Measurements from ENCODE around the gene CREB5.

Gene CREB5

DNA sequence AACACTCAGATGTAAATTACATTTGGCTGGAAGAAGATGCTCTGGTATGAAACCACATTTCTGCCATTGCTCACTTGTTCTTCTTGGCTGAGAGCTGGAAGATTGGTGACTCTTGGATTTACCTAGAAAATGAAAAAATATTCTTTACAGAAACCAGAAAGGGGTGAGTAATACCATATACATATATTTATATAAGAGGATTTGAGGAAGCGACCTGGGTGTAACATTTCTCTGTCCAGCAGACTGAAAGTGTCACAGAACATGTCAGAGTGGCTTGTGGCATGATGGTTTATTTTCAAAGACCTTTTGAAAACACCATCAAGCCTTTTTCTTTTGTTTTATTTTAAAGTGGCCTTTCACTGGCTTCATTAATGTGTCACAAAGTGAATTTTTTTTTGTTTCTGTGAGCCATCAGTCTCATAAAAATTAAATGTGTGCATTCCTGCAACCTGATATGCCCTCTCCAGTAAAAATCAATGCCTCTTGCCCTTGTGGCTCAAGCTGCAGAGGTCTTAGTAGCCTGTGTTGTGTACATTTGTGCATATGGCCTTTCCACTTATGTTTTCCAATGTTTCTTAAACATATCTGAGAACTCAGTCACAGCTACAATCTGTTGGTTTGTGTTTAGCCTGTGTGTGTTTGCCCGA lies 23.5 kb downstream of the CREB5 start:
- H3K4me3 ChIP-seq (ENCODE audit: insufficient read depth in 1 of 2, low read depth in 1 of 2, low read length in 2 of 2) = no peak overlapping the region
- H2BK5ac ChIP-seq (ENCODE audit: low read depth, low read length, poor library complexity, severe bottlenecking) = no peak overlapping the region
- no peak overlapping the region for H2BK12ac ChIP-seq (ENCODE audit: low read length in 2 of 2)
- no peak overlapping the region for H3K27ac ChIP-seq (ENCODE audit: low read length, poor library complexity, severe bottlenecking)
- no peak overlapping the region for H3K18ac ChIP-seq (ENCODE audit: low read depth in 1 of 2, low read length in 2 of 2)
- peaks cover 5% of the 10 kb centered on the region for H3K4me1 ChIP-seq (ENCODE audit: control insufficient read depth, insufficient read depth, low read depth, low read length)
- H2AFZ ChIP-seq (ENCODE audit: low read depth, low read length) = no peak overlapping the region
- H2AK5ac ChIP-seq (ENCODE audit: low read length, severe bottlenecking) = peak overlapping the region; percentile 10
- peaks cover 20% of the 10 kb centered on the region for H3K79me1 ChIP-seq (replicated peaks; ENCODE audit: low read length, poor library complexity, severe bottlenecking)
- no peak for DNase-seq
- 88% methylated on average over 1 of the region's 2 CpGs for WGBS
- no peak overlapping the region for H2BK15ac ChIP-seq (ENCODE audit: low read depth, poor library complexity, severe bottlenecking)
- no peaks in the 10 kb centered on the region for H3K9me3 ChIP-seq (ENCODE audit: control insufficient read depth, low read length)
- no peak overlapping the region for H2BK120ac ChIP-seq (ENCODE audit: low read depth, low read length)
- H3K27me3 ChIP-seq (ENCODE audit: control insufficient read depth in 1 of 2, insufficient read depth in 1 of 2, low read length in 2 of 2) = peaks cover 0 to 3% of the 10 kb centered on the region in 2 experiments
- no peak overlapping the region for H4K91ac ChIP-seq (ENCODE audit: low read length)
- no peaks in the 10 kb centered on the region for H3K36me3 ChIP-seq (ENCODE audit: control insufficient read depth in 1 of 2, insufficient read depth in 2 of 2, low read depth in 1 of 2, low read length in 2 of 2)
- no peak overlapping the region for H3K4me2 ChIP-seq (ENCODE audit: low read length, poor library complexity, severe bottlenecking)
- no peak overlapping the region for H4K8ac ChIP-seq (ENCODE audit: low read length)
- no peak overlapping the region for H3K4ac ChIP-seq (ENCODE audit: low read depth in 1 of 2, low read length in 2 of 2)
- H3K14ac ChIP-seq (ENCODE audit: low read length in 2 of 2) = no peak overlapping the region
- H3K9ac ChIP-seq (ENCODE audit: low read length) = no peak overlapping the region
- H3K23ac ChIP-seq (ENCODE audit: low read length in 2 of 2) = no peak overlapping the region

DNA sequence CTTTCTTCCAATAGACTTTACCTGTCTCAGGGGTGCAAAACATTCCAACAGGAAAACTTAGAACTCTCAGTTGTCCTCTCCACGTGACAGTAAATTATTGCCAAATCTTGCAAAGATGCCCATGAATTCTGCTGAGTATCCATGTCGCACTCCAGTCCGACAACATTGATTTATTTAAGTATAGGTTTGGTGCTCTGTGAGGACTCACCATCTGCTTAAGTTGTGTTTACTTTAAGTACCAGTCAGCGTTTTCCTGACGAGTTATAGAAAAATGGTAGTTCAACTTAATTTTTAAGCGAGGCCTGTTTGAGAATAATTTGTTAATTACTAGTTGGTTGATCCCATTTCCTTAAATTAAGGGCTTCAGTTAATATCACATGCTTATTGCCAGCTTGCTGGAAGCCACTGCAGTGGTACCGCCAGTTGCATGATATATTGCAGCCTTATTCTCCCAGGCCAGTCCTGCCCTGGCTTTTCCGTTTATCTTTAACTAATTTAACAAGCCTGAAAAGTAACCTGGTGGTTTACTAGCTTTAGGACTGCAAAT lies 27.8 kb downstream of the CREB5 start:
- Histone ChIP-seq H2BK120ac (ENCODE audit: low read depth, low read length) (no peak overlapping the region), H3K4me1 (ENCODE audit: control insufficient read depth, insufficient read depth, low read depth, low read length) (peaks cover 2% of the 10 kb centered on the region), H3K27me3 (ENCODE audit: control insufficient read depth in 1 of 2, insufficient read depth in 1 of 2, low read length in 2 of 2) (peaks cover 0 to 3% of the 10 kb centered on the region in 2 experiments), H2BK15ac (ENCODE audit: low read depth, poor library complexity, severe bottlenecking) (no peak overlapping the region), H3K9ac (ENCODE audit: low read length) (no peak overlapping the region), H3K14ac (ENCODE audit: low read length in 2 of 2) (no peak overlapping the region), H2AFZ (ENCODE audit: low read depth, low read length) (no peak overlapping the region), H2BK5ac (ENCODE audit: low read depth, low read length, poor library complexity, severe bottlenecking) (no peak overlapping the region), H2AK5ac (ENCODE audit: low read length, severe bottlenecking) (no peak overlapping the region), H3K4me3 (ENCODE audit: insufficient read depth in 1 of 2, low read depth in 1 of 2, low read length in 2 of 2) (no peak overlapping the region), H3K36me3 (ENCODE audit: control insufficient read depth in 1 of 2, insufficient read depth in 2 of 2, low read depth in 1 of 2, low read length in 2 of 2) (no peaks in the 10 kb centered on the region), H3K79me1 (replicated peaks; ENCODE audit: low read length, poor library complexity, severe bottlenecking) (peaks cover 11% of the 10 kb centered on the region), H2BK12ac (ENCODE audit: low read length in 2 of 2) (no peak overlapping the region), H3K9me3 (ENCODE audit: control insufficient read depth, low read length) (no peaks in the 10 kb centered on the region), H3K18ac (ENCODE audit: low read depth in 1 of 2, low read length in 2 of 2) (no peak overlapping the region), H3K4ac (ENCODE audit: low read depth in 1 of 2, low read length in 2 of 2) (no peak overlapping the region), H4K91ac (ENCODE audit: low read length) (no peak overlapping the region), H3K23ac (ENCODE audit: low read length in 2 of 2) (no peak overlapping the region), H3K4me2 (ENCODE audit: low read length, poor library complexity, severe bottlenecking) (no peak overlapping the region), H4K8ac (ENCODE audit: low read length) (no peak overlapping the region), H3K27ac (ENCODE audit: low read length, poor library complexity, severe bottlenecking) (no peak overlapping the region)
- no peak for DNase-seq
- WGBS = 39% methylated on average over 7 of the region's 8 CpGs

DNA sequence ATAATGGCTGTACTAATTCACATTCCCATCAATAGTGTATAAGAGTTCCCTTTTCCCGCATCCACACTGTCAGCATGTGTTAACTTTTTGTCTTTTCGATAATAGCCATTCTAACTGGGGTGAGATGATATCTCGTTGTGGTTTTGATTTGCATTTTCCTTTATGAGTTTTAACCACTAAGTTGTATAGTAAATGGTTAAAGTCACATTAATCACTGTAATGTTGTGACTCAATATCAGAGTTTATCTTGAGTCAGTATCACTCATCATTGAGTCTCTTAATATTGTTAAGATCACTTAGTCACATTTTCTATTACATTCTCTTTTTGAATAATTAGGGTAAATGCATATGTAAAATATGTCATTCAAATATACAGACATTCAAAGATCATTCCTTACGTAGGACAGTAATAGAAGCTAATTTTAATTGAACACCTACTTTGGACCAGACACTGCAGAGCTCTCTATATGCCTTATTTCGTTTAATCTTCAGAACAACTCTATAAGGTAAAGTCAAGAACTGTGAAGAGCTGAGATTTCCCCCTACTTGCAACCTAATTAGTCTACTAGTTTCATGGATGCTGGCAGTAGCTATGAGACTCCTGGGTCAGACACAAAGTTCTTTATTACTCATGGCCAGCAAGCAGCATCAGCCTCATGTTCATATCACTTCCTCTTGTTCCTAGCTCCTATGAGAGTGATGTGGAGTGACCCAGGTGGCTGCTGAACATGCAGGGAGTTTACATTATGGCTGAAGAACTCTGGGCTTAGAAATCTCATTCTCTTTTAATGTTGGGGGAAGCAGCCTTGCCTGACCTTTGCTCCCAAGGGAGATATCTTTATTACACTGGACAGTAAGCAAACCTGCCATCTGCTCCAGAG lies 30.5 kb downstream of the CREB5 start:
- no peak for DNase-seq
- no peak overlapping the region for H2AK5ac ChIP-seq (ENCODE audit: low read length, severe bottlenecking)
- H3K4ac ChIP-seq (ENCODE audit: low read depth in 1 of 2, low read length in 2 of 2) = no peak overlapping the region
- no peak overlapping the region for H3K9ac ChIP-seq (ENCODE audit: low read length)
- no peak overlapping the region for H2BK5ac ChIP-seq (ENCODE audit: low read depth, low read length, poor library complexity, severe bottlenecking)
- H4K91ac ChIP-seq (ENCODE audit: low read length) = no peak overlapping the region
- H2BK12ac ChIP-seq (ENCODE audit: low read length in 2 of 2) = no peak overlapping the region
- WGBS = 68% methylated on average over 5 of the region's 5 CpGs
- no peaks in the 10 kb centered on the region for H3K9me3 ChIP-seq (ENCODE audit: control insufficient read depth, low read length)
- no peaks in the 10 kb centered on the region for H3K4me1 ChIP-seq (ENCODE audit: control insufficient read depth, insufficient read depth, low read depth, low read length)
- no peak overlapping the region for H4K8ac ChIP-seq (ENCODE audit: low read length)
- H3K23ac ChIP-seq (ENCODE audit: low read length in 2 of 2) = no peak overlapping the region
- no peak overlapping the region for H3K27ac ChIP-seq (ENCODE audit: low read length, poor library complexity, severe bottlenecking)
- no peak overlapping the region for H3K4me3 ChIP-seq (ENCODE audit: insufficient read depth in 1 of 2, low read depth in 1 of 2, low read length in 2 of 2)
- no peak overlapping the region for H2BK15ac ChIP-seq (ENCODE audit: low read depth, poor library complexity, severe bottlenecking)
- no peak overlapping the region for H3K14ac ChIP-seq (ENCODE audit: low read length in 2 of 2)
- no peak overlapping the region for H2AFZ ChIP-seq (ENCODE audit: low read depth, low read length)
- no peak overlapping the region for H3K4me2 ChIP-seq (ENCODE audit: low read length, poor library complexity, severe bottlenecking)
- H3K79me1 ChIP-seq (replicated peaks; ENCODE audit: low read length, poor library complexity, severe bottlenecking) = peaks cover 10% of the 10 kb centered on the region
- H2BK120ac ChIP-seq (ENCODE audit: low read depth, low read length) = no peak overlapping the region
- no peaks in the 10 kb centered on the region for H3K36me3 ChIP-seq (ENCODE audit: control insufficient read depth in 1 of 2, insufficient read depth in 2 of 2, low read depth in 1 of 2, low read length in 2 of 2)
- peaks cover 0 to 3% of the 10 kb centered on the region in 2 experiments for H3K27me3 ChIP-seq (ENCODE audit: control insufficient read depth in 1 of 2, insufficient read depth in 1 of 2, low read length in 2 of 2)
- H3K18ac ChIP-seq (ENCODE audit: low read depth in 1 of 2, low read length in 2 of 2) = no peak overlapping the region

DNA sequence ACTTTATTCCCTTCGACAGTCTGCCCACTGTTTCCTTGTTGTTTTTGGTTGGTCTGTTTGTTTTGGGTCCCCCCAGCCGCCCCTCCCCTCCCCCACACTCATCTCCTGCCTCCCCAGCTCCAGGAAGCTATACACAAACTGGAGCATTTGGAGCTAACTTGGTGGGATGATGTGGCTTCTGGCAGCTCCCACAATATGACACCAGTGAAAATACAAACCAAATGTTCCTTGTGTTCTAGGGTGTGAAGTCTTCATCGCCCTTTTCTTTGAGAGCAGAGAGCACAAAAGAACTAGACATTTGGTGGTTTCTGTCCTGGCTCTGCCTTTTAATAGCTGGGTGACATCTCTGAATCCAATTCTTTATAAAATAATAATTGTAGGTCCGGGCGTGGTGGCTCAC lies 33.8 kb downstream of the CREB5 start:
- H2BK120ac ChIP-seq (ENCODE audit: low read depth, low read length) = no peak overlapping the region
- no peak overlapping the region for H3K4me2 ChIP-seq (ENCODE audit: low read length, poor library complexity, severe bottlenecking)
- H2AK5ac ChIP-seq (ENCODE audit: low read length, severe bottlenecking) = no peak overlapping the region
- no peak overlapping the region for H2BK5ac ChIP-seq (ENCODE audit: low read depth, low read length, poor library complexity, severe bottlenecking)
- H3K9ac ChIP-seq (ENCODE audit: low read length) = no peak overlapping the region
- no peak overlapping the region for H3K4ac ChIP-seq (ENCODE audit: low read depth in 1 of 2, low read length in 2 of 2)
- peaks cover 5% of the 10 kb centered on the region for H3K79me1 ChIP-seq (replicated peaks; ENCODE audit: low read length, poor library complexity, severe bottlenecking)
- H3K18ac ChIP-seq (ENCODE audit: low read depth in 1 of 2, low read length in 2 of 2) = no peak overlapping the region
- DNase-seq = no peak
- H3K4me3 ChIP-seq (ENCODE audit: insufficient read depth in 1 of 2, low read depth in 1 of 2, low read length in 2 of 2) = no peak overlapping the region
- H3K9me3 ChIP-seq (ENCODE audit: control insufficient read depth, low read length) = no peaks in the 10 kb centered on the region
- no peak overlapping the region for H3K23ac ChIP-seq (ENCODE audit: low read length in 2 of 2)
- no peak overlapping the region for H2BK15ac ChIP-seq (ENCODE audit: low read depth, poor library complexity, severe bottlenecking)
- WGBS = 100% methylated on average over 3 of the region's 5 CpGs
- no peak overlapping the region for H4K91ac ChIP-seq (ENCODE audit: low read length)
- H2AFZ ChIP-seq (ENCODE audit: low read depth, low read length) = no peak overlapping the region
- H4K8ac ChIP-seq (ENCODE audit: low read length) = no peak overlapping the region
- H3K27ac ChIP-seq (ENCODE audit: low read length, poor library complexity, severe bottlenecking) = no peak overlapping the region
- H2BK12ac ChIP-seq (ENCODE audit: low read length in 2 of 2) = no peak overlapping the region
- no peaks in the 10 kb centered on the region for H3K36me3 ChIP-seq (ENCODE audit: control insufficient read depth in 1 of 2, insufficient read depth in 2 of 2, low read depth in 1 of 2, low read length in 2 of 2)
- peaks cover 0 to 3% of the 10 kb centered on the region in 2 experiments for H3K27me3 ChIP-seq (ENCODE audit: control insufficient read depth in 1 of 2, insufficient read depth in 1 of 2, low read length in 2 of 2)
- no peaks in the 10 kb centered on the region for H3K4me1 ChIP-seq (ENCODE audit: control insufficient read depth, insufficient read depth, low read depth, low read length)
- no peak overlapping the region for H3K14ac ChIP-seq (ENCODE audit: low read length in 2 of 2)

Measured in mesenchymal stem cell (in vitro differentiated cells and primary cell).